ENCODE results near the gene IDS. TPM values are rescaled to one million over a fixed set of nuclear protein-coding genes. Genes with fewer than 3 reads are reported as not detected.
"Not testable (repeated sequence)": the region's sequence is repeated elsewhere in the genome, so short reads cannot be mapped to it uniquely, and the experiment has no call there.

IDS gene
- total RNA-seq, result 121 TPM

GRCh38 chrX:149504915-149505651, at the start of gene IDS:
Gene IDS (minus strand): TSS chrX:149505306. CDS start chrX:149505137, 169 bp downstream.
- peak; percentile 78 for DNase-seq

GRCh38 chrX:149551939-149552248, 46.8 kb upstream of the IDS start:
- DNase-seq, result not testable (repeated sequence)

- DNase-seq, result not testable (repeated sequence)
These were observed 46.3 kb upstream of the IDS start for GRCh38 chrX:149551245-149551938.

GRCh38 chrX:149550454-149550853, 45.3 kb upstream of the IDS start:
- not testable (repeated sequence) for DNase-seq

GRCh38 chrX:149549701-149550100, 44.6 kb upstream of the IDS start, which contains the start of gene HSFX3:
Gene HSFX3 (minus strand): TSS chrX:149549924. CDS start chrX:149549852, 72 bp downstream.
- not testable (repeated sequence) for DNase-seq

GRCh38 chrX:149547782-149548181, 42.7 kb upstream of the IDS start:
- not testable (repeated sequence) for DNase-seq

GRCh38 chrX:149546962-149547361, 41.9 kb upstream of the IDS start:
- DNase-seq, result not testable (repeated sequence)

GRCh38 chrX:149545545-149546543, 40.7 kb upstream of the IDS start:
- DNase-seq, result not testable (repeated sequence)

GRCh38 chrX:149541521-149542047, 36.5 kb upstream of the IDS start:
- no peak for DNase-seq

GRCh38 chrX:149540621-149541520, 35.8 kb upstream of the IDS start, which contains the start of gene EOLA1:
Gene EOLA1 (plus strand): TSS chrX:149541012. CDS start chrX:149545631, 4,619 bp downstream.
- DNase-seq, result peak; percentile 88

- peak; percentile 88 for DNase-seq
These were observed 35.1 kb upstream of the IDS start for GRCh38 chrX:149540131-149540620.

GRCh38 chrX:149539283-149540130, 34.4 kb upstream of the IDS start:
- DNase-seq, result peak; percentile 82

- not testable (repeated sequence) for DNase-seq
These were observed 32.4 kb upstream of the IDS start for GRCh38 chrX:149537474-149537873.

- DNase-seq, result not testable (repeated sequence)
These were observed 30.0 kb upstream of the IDS start for GRCh38 chrX:149534926-149535602.

GRCh38 chrX:149533999-149534398, 28.9 kb upstream of the IDS start:
- DNase-seq, result not testable (repeated sequence)

GRCh38 chrX:149532868-149533267, 27.8 kb upstream of the IDS start:
- not testable (repeated sequence) for DNase-seq

GRCh38 chrX:149531599-149531998, 26.5 kb upstream of the IDS start:
- no peak for DNase-seq

- DNase-seq, result no peak
These were observed 23.3 kb upstream of the IDS start for GRCh38 chrX:149528381-149528780.

GRCh38 chrX:149527705-149528104, 22.6 kb upstream of the IDS start:
- no peak for DNase-seq

Measured in occipital lobe (tissue), 2 donors.